ENCODE measurements around the gene ZBTB45. TPM values are rescaled to one million over a fixed set of nuclear protein-coding genes. Genes with fewer than 3 reads are reported as not detected.

Gene ZBTB45
- total and polyA plus RNA-seq, 9 of the 15 experiments (the other 6 are each of a cell fraction or from before 2014, with no cell fraction given) = 0.08 to 16.1 (median 1.8) TPM

DNA sequence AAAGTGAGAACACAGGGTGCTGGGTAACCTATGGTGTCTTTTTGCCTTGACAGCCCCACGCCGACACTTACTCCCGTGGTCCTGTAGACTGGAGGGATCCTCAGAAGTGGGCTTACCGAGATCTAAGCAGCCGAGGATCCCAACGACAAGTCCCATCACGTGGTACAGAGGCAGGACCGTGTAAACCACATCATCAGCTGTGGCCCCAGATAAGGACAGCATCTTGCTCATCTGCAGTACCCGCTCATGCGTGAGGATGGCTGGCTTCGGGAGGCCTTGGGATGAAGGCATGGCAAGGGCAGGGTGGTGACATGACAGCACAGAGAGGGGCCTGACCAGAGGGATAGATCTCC, 9.9 kb downstream of the ZBTB45 start (continued):
- TF ChIP-seq, protein P1, sequence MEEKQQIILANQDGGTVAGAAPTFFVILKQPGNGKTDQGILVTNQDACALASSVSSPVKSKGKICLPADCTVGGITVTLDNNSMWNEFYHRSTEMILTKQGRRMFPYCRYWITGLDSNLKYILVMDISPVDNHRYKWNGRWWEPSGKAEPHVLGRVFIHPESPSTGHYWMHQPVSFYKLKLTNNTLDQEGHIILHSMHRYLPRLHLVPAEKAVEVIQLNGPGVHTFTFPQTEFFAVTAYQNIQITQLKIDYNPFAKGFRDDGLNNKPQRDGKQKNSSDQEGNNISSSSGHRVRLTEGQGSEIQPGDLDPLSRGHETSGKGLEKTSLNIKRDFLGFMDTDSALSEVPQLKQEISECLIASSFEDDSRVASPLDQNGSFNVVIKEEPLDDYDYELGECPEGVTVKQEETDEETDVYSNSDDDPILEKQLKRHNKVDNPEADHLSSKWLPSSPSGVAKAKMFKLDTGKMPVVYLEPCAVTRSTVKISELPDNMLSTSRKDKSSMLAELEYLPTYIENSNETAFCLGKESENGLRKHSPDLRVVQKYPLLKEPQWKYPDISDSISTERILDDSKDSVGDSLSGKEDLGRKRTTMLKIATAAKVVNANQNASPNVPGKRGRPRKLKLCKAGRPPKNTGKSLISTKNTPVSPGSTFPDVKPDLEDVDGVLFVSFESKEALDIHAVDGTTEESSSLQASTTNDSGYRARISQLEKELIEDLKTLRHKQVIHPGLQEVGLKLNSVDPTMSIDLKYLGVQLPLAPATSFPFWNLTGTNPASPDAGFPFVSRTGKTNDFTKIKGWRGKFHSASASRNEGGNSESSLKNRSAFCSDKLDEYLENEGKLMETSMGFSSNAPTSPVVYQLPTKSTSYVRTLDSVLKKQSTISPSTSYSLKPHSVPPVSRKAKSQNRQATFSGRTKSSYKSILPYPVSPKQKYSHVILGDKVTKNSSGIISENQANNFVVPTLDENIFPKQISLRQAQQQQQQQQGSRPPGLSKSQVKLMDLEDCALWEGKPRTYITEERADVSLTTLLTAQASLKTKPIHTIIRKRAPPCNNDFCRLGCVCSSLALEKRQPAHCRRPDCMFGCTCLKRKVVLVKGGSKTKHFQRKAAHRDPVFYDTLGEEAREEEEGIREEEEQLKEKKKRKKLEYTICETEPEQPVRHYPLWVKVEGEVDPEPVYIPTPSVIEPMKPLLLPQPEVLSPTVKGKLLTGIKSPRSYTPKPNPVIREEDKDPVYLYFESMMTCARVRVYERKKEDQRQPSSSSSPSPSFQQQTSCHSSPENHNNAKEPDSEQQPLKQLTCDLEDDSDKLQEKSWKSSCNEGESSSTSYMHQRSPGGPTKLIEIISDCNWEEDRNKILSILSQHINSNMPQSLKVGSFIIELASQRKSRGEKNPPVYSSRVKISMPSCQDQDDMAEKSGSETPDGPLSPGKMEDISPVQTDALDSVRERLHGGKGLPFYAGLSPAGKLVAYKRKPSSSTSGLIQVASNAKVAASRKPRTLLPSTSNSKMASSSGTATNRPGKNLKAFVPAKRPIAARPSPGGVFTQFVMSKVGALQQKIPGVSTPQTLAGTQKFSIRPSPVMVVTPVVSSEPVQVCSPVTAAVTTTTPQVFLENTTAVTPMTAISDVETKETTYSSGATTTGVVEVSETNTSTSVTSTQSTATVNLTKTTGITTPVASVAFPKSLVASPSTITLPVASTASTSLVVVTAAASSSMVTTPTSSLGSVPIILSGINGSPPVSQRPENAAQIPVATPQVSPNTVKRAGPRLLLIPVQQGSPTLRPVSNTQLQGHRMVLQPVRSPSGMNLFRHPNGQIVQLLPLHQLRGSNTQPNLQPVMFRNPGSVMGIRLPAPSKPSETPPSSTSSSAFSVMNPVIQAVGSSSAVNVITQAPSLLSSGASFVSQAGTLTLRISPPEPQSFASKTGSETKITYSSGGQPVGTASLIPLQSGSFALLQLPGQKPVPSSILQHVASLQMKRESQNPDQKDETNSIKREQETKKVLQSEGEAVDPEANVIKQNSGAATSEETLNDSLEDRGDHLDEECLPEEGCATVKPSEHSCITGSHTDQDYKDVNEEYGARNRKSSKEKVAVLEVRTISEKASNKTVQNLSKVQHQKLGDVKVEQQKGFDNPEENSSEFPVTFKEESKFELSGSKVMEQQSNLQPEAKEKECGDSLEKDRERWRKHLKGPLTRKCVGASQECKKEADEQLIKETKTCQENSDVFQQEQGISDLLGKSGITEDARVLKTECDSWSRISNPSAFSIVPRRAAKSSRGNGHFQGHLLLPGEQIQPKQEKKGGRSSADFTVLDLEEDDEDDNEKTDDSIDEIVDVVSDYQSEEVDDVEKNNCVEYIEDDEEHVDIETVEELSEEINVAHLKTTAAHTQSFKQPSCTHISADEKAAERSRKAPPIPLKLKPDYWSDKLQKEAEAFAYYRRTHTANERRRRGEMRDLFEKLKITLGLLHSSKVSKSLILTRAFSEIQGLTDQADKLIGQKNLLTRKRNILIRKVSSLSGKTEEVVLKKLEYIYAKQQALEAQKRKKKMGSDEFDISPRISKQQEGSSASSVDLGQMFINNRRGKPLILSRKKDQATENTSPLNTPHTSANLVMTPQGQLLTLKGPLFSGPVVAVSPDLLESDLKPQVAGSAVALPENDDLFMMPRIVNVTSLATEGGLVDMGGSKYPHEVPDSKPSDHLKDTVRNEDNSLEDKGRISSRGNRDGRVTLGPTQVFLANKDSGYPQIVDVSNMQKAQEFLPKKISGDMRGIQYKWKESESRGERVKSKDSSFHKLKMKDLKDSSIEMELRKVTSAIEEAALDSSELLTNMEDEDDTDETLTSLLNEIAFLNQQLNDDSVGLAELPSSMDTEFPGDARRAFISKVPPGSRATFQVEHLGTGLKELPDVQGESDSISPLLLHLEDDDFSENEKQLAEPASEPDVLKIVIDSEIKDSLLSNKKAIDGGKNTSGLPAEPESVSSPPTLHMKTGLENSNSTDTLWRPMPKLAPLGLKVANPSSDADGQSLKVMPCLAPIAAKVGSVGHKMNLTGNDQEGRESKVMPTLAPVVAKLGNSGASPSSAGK (IDR thresholded peaks at IDR 0.05) = peak; percentile 63
- TF ChIP-seq GABPB1 (CRISPR knock-in tag; IDR thresholded peaks at IDR 0.05) (peak; percentile 41; the same call in 1 of the 2 replicates), ZNF77 (CRISPR knock-in tag; IDR thresholded peaks at IDR 0.05) (no peak), NCOA4 (IDR thresholded peaks at IDR 0.05; ENCODE audit: partially characterized antibody) (no peak), HMG20B (CRISPR knock-in tag; IDR thresholded peaks at IDR 0.05) (no peak), ATF1 (CRISPR knock-in tag; IDR thresholded peaks at IDR 0.05) (no peak), ATF1 (tag; IDR thresholded peaks at IDR 0.05) (peak; percentile 29; the same call in 1 of the 2 replicates), ZNF586 (CRISPR knock-in tag; conservative IDR thresholded peaks at IDR 0.05) (no peak), MYC (IDR thresholded peaks at IDR 0.05; ENCODE audit: low read depth, low read length) (0 out of 2 replicates have a peak, but pooled peaks have one; percentile 16), MYC (CRISPR knock-in tag; IDR thresholded peaks at IDR 0.05; ENCODE audit: borderline replicate concordance, low read depth) (no peak), NRF1 (conservative IDR thresholded peaks at IDR 0.05 in 1 of 2, IDR thresholded peaks at IDR 0.05 in 1 of 2) (peak; percentile 76 to 81)
- TF ChIP-seq, protein P2, sequence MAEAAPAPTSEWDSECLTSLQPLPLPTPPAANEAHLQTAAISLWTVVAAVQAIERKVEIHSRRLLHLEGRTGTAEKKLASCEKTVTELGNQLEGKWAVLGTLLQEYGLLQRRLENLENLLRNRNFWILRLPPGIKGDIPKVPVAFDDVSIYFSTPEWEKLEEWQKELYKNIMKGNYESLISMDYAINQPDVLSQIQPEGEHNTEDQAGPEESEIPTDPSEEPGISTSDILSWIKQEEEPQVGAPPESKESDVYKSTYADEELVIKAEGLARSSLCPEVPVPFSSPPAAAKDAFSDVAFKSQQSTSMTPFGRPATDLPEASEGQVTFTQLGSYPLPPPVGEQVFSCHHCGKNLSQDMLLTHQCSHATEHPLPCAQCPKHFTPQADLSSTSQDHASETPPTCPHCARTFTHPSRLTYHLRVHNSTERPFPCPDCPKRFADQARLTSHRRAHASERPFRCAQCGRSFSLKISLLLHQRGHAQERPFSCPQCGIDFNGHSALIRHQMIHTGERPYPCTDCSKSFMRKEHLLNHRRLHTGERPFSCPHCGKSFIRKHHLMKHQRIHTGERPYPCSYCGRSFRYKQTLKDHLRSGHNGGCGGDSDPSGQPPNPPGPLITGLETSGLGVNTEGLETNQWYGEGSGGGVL (CRISPR knock-in tag; IDR thresholded peaks at IDR 0.05) = no peak

Data from K562 (cell line).